Measurements from ENCODE around the gene DCANP1. TPM values are rescaled to one million over a fixed set of nuclear protein-coding genes. Genes with fewer than 3 reads are reported as not detected.

Gene DCANP1
- total and polyA plus RNA-seq, 2 donors (not counting 3 experiments of a cell fraction or from before 2014, with no cell fraction given): not detected

DNA sequence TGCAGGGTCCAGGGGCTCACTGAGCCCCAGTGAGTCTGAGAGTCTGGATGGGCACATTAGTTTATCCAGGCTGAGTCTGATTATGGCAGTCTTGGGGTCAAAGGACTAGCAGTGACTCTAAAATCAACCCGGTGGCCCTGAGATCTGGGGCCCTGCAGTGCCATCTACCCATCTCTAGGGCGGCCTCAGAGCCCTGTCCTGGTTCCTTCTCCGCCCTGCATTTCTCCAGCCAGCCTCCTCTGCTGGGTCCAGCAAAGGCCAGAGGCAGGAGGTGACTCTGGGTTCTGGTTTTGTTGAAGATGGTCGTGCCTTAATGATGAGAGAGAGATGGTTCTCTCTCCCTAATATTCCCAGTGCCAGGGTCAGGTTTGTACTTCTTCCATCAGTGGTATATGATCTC is 15.0 kb downstream of the DCANP1 start:
- Histone ChIP-seq H3K27ac (ENCODE audit: insufficient read depth, low read depth, low read length) (no peak overlapping the region), H3K9ac (replicated peaks; ENCODE audit: extremely low read depth, insufficient read depth, low read length) (no peak overlapping the region), H3K4me2 (ENCODE audit: insufficient read depth, low read length) (no peak overlapping the region), H3K9me1 (replicated peaks; ENCODE audit: control insufficient read depth, extremely low read depth, insufficient read depth, low read length) (no peaks in the 10 kb centered on the region), H3K9me3 (replicated peaks; ENCODE audit: control insufficient read depth, insufficient read depth, low read length) (no peaks in the 10 kb centered on the region), H4K20me1 (replicated peaks; ENCODE audit: control insufficient read depth, extremely low read depth, insufficient read depth, low read length) (no peaks in the 10 kb centered on the region), H2AFZ (ENCODE audit: low read depth, low read length) (no peak overlapping the region), H3K27me3 (ENCODE audit: control insufficient read depth in 2 of 2, insufficient read depth in 2 of 2, low read length in 2 of 2) (peaks cover 14 to 23% of the 10 kb centered on the region in 2 experiments), H3K4me1 (ENCODE audit: control insufficient read depth, extremely low read depth, insufficient read depth, low read length) (no peaks in the 10 kb centered on the region), H3K36me3 (ENCODE audit: control insufficient read depth in 2 of 2, extremely low read depth in 1 of 2, insufficient read depth in 2 of 2, low read length in 2 of 2) (no peaks in the 10 kb centered on the region), H3K79me2 (ENCODE audit: control insufficient read depth, insufficient read depth, low read length) (no peaks in the 10 kb centered on the region), H3K4me3 (replicated peaks in 1 of 3; ENCODE audit: insufficient read depth in 1 of 3, low read depth in 1 of 3, low read length in 3 of 3) (no peak overlapping the region)
- DNase-seq (ENCODE audit: low read depth, low spot score) (no peak), FAIRE-seq (no peak)
- TF ChIP-seq POLR2A (IDR thresholded peaks at IDR 0.05; ENCODE audit: low read depth, low read length) (no peak), EZH2 (IDR thresholded peaks at IDR 0.05; ENCODE audit: borderline replicate concordance, low read depth, low read length, severe bottlenecking) (no peak), FOS (IDR thresholded peaks at IDR 0.05; ENCODE audit: borderline replicate concordance, insufficient read depth, low read length) (no peak), MYC (IDR thresholded peaks at IDR 0.05; ENCODE audit: low read depth, low read length) (no peak), POLR2AphosphoS5 (IDR thresholded peaks at IDR 0.05; ENCODE audit: insufficient read depth, low read depth, low read length) (no peak), JUN (IDR thresholded peaks at IDR 0.05; ENCODE audit: borderline replicate concordance, insufficient read depth, insufficient read length, low read depth) (no peak)
- TF ChIP-seq, protein P1, sequence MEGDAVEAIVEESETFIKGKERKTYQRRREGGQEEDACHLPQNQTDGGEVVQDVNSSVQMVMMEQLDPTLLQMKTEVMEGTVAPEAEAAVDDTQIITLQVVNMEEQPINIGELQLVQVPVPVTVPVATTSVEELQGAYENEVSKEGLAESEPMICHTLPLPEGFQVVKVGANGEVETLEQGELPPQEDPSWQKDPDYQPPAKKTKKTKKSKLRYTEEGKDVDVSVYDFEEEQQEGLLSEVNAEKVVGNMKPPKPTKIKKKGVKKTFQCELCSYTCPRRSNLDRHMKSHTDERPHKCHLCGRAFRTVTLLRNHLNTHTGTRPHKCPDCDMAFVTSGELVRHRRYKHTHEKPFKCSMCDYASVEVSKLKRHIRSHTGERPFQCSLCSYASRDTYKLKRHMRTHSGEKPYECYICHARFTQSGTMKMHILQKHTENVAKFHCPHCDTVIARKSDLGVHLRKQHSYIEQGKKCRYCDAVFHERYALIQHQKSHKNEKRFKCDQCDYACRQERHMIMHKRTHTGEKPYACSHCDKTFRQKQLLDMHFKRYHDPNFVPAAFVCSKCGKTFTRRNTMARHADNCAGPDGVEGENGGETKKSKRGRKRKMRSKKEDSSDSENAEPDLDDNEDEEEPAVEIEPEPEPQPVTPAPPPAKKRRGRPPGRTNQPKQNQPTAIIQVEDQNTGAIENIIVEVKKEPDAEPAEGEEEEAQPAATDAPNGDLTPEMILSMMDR (IDR thresholded peaks at IDR 0.05; ENCODE audit: extremely low read depth in 1 of 2, insufficient read depth in 1 of 2, low read depth in 1 of 2, low read length in 2 of 2): no peak
- TF ChIP-seq, protein P2, sequence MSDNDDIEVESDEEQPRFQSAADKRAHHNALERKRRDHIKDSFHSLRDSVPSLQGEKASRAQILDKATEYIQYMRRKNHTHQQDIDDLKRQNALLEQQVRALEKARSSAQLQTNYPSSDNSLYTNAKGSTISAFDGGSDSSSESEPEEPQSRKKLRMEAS (IDR thresholded peaks at IDR 0.05; ENCODE audit: insufficient read depth, insufficient read length): no peak
- no TSS peak for BruUV-seq (replicated peaks)
- intact Hi-C loops (cut with micrococcal nuclease) (no loop called here), dilution Hi-C loops (cut with MboI; ENCODE audit: extremely low pct_ligation_motif_present, low sequenced_read_pairs) (no loop called here)
- ChIA-PET POLR2A (no interaction called here), CTCF (interaction anchor here (0.8 kb wide), 1 partner anchor 134 kb away, joined by 3 read pairs; no protein-coding TSS in a partner anchor)

All from endothelial cell of umbilical vein (primary cell).